ENCODE data around the gene POLR2M.

DNA sequence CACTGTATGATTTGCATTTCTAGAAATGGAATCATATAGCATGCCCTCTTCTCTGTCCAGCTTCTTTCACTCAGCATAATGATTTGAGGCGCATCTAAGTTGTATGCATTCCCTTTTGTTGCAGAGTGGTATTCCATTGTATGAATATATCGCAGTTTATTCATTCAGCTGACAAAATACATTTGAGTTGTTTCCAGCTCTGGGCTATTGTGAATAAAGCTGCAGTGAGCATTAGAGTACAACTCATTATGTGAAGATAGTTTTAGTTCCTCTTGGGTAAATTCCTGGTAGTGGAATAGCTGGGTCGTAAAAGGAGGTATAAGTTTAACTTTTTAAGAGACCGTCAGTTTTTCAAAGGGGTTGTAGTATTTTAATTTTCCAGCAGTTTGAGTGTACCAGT is 38.5 kb upstream of the POLR2M start:
- TF ChIP-seq POLR2A (IDR thresholded peaks at IDR 0.05; ENCODE audit: low read depth, low read length) (no peak), TAF1 (IDR thresholded peaks at IDR 0.05; ENCODE audit: borderline replicate concordance, low read depth, low read length) (no peak)
